HG02852 (cell line): ENCODE data around the gene CADM2.

Source experiments
- ATAC-seq: cut with Tn5 transposase; IDR thresholded peaks from one replicate; pipeline ENCODE4 v1.9.1; 2021; ENCODE audit warnings: mild to moderate bottlenecking, moderate library complexity; ENCODE audit not compliant: unreplicated experiment

Gene CADM2

DNA sequence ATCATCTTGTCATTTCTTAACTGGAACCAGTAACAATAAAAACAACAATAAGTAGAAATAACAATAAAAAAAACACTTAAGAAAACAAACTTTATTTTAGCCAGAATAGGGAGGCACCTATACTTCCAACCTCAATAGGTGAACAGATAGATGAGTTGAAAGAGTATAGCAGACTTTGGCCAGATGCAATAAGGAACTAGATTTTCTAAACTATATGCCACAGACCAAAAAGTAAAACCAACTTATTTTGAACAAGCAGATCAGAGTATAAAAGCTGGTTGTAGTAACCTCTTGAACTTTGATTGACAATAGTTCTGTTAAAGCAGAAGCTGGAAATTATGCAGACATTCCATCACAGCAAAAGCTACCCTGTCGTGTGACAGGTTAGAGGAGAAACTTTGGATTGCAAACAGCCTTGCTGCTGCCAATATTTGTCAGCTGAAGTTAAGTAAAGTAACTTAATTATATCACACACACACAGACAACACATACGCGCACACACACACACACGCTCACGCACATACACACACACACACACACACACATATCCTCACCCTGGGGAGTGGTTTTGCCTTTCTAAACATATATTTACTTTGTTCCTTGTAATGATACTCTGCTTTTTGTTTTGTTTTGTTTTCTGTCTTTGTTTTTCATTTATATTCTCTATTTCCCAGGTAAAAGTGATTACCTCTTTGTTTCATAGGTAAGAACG, 1128.5 kb downstream of the CADM2 start:
- ATAC-seq, result no peak

DNA sequence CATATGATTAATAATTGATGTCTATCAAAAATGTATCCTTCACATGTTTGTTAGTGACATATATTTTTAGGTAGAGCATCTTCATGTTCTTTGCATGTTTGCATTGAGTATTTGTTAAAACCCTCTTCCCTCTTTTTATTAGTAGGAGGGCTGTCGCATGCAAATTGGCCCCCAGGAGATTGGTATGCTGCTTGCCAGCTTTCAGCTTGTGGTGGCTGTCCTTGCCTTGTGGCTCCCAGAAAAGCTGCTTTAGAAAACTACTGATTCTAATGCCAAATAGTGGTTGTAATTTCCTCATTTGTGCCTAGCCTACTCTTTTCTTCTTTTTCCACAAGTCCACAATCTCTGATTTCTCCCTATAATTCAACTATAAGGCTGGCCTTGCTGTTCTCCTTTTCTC, 1145.4 kb downstream of the CADM2 start:
- no peak for ATAC-seq

DNA sequence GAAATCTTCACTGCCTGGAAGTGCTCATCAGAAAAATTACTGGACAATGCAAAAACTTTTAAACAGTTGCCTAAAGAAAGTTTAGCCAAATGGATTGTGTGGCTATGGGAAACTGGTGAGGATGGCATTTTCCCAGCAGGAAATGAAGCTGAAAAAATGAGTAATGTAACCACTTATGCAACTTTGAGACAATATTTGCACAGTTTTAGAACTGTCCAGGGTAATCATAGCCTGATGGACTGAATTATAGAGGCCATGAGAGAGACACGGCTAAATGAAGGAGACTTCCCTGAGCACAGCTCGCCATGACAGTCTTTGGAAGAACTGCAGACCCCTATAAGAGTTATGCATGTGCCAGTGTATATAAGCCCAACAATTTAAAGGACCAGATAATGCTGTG, 1150.6 kb downstream of the CADM2 start:
- no peak for ATAC-seq
